Epithelial cell of proximal tubule (primary cell): Measurements from ENCODE around the gene RASSF5. TPM values are rescaled to one million over a fixed set of nuclear protein-coding genes. Genes with fewer than 3 reads are reported as not detected.

Experiments
- DNase-seq: peaks from one replicate; pipeline ENCODE4 v3.0.0-alpha.2; 2011; ENCODE audit warnings: low read depth
- H3K4me3 ChIP-seq: 2 replicates; pipeline ENCODE4 v1.5.1; 2011; ENCODE audit warnings: low read depth, mild to moderate bottlenecking, low read length
- total RNA-seq: library from RNA; depleted of rRNA; stranded (reverse); fragments of >200 nt; gene quantifications from 2 replicates; pipeline ENCODE4 v1.2.3, GENCODE V29; 2015
- TF ChIP-seq, protein P1 (sequence below): conservative IDR thresholded peaks from 2 replicates; pipeline ENCODE4 v1.5.1; 2012; ENCODE audit warnings: low read depth, mild to moderate bottlenecking, low read length

Gene RASSF5
- total RNA-seq, 1 donor from 2014 or later: 4.7 TPM

DNA sequence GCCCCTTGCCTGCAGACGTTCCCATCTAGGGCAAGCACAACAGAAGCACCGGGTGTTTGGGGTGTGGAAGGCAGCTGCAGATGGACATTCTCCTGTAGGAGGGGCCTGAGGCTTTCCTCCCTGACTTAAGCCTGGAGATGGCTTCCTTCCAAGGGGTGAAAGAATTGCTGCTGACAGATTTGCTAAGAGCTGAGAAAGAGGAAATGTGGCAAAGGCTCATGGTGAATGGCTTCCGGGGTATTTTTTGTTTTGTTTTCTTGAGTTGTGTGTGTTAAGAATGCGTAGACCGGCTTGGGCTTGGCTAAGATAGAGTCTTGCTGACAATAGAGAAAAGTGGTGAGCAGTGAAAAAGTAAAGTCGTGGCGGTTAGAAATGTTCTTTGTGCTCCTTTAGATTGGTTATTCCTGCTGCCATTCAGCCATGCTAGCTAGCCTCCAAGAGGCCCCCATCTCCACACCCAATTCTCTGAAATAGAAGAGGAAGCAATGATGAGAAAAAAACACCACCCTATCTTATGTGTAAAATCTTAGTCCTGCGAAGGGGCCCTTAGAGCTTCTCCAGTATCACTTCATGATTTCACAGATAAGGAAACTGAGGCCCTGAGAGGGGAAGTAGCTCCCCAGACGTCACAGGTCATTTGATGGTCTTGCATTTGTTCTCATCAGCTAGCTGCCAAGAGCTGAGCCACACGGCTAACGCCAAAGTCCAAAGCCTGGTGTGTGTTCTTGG lies 68.0 kb downstream of the RASSF5 start:
- TF ChIP-seq, protein P1, sequence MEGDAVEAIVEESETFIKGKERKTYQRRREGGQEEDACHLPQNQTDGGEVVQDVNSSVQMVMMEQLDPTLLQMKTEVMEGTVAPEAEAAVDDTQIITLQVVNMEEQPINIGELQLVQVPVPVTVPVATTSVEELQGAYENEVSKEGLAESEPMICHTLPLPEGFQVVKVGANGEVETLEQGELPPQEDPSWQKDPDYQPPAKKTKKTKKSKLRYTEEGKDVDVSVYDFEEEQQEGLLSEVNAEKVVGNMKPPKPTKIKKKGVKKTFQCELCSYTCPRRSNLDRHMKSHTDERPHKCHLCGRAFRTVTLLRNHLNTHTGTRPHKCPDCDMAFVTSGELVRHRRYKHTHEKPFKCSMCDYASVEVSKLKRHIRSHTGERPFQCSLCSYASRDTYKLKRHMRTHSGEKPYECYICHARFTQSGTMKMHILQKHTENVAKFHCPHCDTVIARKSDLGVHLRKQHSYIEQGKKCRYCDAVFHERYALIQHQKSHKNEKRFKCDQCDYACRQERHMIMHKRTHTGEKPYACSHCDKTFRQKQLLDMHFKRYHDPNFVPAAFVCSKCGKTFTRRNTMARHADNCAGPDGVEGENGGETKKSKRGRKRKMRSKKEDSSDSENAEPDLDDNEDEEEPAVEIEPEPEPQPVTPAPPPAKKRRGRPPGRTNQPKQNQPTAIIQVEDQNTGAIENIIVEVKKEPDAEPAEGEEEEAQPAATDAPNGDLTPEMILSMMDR: no peak
- H3K4me3 ChIP-seq: no peak overlapping the region
- no peak for DNase-seq

DNA sequence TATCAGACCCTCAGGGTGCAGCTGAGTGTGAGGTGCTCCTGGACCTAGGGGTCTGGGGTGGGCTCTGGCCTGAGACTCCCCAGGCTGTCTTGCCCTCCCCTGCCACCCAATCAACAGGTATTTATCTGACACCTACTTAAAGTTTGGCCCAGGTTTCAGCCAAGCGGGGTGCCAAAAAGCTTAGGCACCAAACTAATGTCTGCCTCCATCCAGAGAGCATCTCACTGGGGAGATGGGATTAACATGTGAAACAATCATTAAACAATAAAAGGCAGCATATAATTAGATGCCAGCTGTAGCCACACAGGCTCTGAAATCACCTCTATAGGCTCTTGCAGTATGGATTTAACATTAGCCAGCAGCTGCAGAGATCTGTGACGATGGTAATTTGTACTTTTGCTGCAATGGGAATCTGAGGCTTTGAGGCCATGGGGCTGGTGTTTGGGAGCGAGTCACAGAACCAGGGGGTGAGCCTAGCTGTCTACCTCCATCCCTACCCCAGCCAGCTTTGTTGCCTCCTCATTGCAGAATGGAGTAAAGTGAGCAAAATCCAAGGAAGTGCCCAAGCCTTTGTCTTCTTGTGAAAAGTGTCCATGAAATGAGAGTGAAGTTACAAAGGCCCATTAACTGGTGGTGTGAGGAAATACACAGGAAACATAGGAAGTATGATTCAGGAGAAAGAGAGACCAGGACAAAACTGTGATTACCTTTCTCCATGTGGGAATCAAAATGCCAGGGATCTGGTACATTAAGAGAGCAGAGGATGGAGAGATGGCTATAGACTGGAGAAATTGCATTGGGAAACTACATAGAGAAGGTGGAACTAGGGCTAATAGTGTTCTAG lies 68.8 kb downstream of the RASSF5 start:
- TF ChIP-seq, protein P1: no peak
- no peak for DNase-seq
- H3K4me3 ChIP-seq: no peak overlapping the region

DNA sequence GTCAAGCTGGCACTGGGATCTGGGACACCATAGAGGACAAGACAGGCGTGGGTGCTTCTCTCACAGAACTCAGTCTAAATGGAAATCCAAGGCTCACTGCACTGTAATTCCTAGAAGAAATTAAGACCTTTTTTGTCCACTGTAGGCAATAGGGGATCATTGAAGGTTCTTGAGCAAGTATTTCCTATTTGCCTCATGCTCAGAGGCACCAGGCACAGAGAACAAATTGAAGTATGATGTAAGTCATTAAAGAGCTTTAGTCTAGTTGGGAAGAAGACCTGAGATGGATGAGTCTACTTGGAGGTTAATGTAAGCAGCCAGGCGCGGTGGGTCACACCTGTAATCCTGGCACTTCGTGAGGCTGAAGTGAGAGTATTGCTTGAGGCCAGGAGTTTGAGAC lies 70.3 kb downstream of the RASSF5 start:
- no peak overlapping the region for H3K4me3 ChIP-seq
- DNase-seq: no peak
- TF ChIP-seq, protein P1: no peak

DNA sequence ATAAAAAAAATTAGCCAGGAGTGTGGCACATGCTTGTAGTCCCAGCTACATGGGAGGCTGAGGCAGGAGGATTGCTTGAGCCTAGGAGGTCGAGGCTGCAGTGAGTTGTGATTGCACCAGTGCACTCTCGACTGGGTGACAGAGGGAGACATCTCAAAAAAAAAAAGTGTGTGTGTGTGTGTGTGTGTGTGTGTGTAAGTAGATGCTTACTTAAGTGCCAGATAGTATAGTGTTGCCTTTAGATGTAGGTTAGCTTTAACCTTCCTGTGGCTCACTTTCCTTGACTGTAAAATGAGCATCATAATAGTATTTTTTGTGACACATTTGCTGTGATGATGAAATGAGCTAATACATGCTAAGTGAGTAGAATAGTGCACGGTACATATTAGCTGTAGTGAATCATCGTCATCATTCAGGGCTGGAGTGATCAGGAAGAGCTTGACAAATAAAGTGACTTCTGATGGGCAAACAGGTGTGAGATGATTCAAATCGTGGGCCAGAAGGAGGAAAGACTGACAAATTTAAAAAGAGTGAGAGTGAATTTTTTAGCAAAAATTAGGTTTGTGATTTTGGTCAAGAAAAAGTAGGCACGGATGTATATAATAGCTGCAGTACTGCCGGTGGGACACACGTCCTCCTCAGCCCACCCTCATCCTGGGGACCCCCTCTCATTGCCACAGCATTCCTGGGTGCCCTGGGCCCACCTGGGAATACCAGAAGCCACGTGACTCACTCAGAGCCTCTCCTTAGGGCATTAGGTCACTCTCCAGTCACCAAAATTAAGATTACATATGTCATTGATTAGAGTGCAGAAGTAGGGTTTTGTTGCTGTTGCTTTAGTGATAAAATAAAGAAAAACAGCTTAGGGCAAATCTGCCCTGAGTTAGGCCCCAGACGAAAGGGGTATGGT lies 71.0 kb downstream of the RASSF5 start:
- no peak for DNase-seq
- no peak overlapping the region for H3K4me3 ChIP-seq
- TF ChIP-seq, protein P1: no peak

DNA sequence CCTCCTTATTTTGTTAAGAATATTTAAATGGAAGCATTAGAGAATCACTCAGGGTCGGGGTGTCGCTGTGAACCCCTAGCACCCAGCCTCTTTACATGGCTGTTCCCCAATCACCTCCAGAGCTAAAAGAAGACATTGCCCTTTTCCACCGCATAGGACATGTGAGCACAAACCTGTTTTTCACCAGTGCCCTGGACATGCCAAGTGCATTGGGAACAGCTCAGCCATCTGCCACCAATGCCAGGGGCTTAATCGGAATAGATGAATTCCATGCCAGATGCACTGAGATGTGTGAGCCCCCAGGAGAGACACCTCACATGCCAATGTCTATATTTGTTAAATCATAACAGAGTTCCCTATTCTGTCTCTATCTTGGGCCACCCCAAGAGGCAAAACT lies 71.6 kb downstream of the RASSF5 start:
- no peak for DNase-seq
- TF ChIP-seq, protein P1: no peak
- no peak overlapping the region for H3K4me3 ChIP-seq

DNA sequence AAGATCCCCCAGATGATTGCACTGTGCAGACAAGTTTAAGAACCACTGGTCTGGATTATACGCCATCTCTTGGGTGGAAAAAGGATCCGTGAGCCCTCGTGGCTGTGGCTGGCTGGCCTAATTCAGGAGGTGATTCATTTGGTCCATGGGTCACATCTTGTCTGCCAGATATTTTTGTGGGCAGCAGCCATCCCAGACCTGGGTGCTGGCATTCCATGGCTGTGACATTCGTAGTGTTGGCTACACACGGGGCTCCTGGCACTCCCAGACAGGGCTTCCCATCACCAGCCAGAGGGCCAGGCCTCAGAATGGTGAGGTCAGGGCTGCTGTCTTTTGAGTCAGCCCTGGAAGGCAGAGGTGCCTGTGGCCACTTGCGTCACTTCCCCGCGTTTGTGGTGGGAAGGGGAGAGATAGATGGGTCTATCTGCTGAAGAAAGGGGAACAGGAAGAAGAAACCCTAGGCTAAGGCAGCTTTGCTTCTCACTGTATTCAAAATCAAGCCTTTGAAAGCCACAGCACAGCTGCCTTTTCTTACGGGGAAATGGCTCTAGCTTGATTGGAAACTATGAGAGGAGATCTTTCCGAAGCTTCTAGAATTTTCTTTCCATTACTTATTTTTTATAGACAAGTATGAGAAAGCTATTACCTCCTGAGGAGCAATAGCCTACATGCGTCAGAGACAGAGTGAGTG lies 72.6 kb downstream of the RASSF5 start:
- TF ChIP-seq, protein P1: no peak
- no peak overlapping the region for H3K4me3 ChIP-seq
- no peak for DNase-seq
